ENCODE results near the gene C6orf62.

Gene C6orf62

DNA sequence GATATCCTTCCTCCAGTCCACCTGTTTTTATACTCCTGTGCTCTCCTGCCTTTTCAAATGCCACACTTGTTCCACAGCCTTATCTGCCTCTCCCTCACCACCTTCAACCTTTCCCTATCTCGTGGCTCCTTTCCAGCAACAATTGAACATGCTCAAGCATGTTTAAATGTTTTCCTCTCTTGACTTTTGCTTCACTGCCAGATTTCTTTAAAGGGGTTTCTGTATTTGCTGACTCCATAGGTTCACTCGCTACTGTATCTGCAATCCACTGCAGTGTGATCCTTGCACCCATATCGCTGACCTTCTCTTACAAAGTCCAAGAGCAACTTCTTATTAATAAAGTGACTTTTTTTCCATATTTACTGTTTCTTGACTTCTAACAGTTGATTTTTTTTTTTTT is 44.6 kb upstream of the C6orf62 start:
- DNase-seq (ENCODE audit: low spot score) = no peak
- Histone ChIP-seq H3K4me3 (ENCODE audit: severe bottlenecking) (no peak overlapping the region), H3K36me3 (ENCODE audit: low read depth) (no peaks in the 10 kb centered on the region), H3K27me3 (ENCODE audit: insufficient read depth, poor library complexity, severe bottlenecking) (no peaks in the 10 kb centered on the region), H3K9me3 (ENCODE audit: severe bottlenecking) (no peaks in the 10 kb centered on the region), H3K27ac (ENCODE audit: poor library complexity, severe bottlenecking) (no peak overlapping the region), H3K4me1 (ENCODE audit: insufficient read depth, poor library complexity, severe bottlenecking) (no peaks in the 10 kb centered on the region)
- ATAC-seq (ENCODE audit: low read depth) = no peak
- no peak for TF ChIP-seq CTCF (IDR thresholded peaks at IDR 0.05; ENCODE audit: poor library complexity, severe bottlenecking)

- Histone ChIP-seq H3K36me3 (ENCODE audit: low read depth) (no peaks in the 10 kb centered on the region), H3K4me1 (ENCODE audit: insufficient read depth, poor library complexity, severe bottlenecking) (no peaks in the 10 kb centered on the region), H3K27me3 (ENCODE audit: insufficient read depth, poor library complexity, severe bottlenecking) (no peaks in the 10 kb centered on the region), H3K9me3 (ENCODE audit: severe bottlenecking) (no peaks in the 10 kb centered on the region), H3K4me3 (ENCODE audit: severe bottlenecking) (no peak overlapping the region), H3K27ac (ENCODE audit: poor library complexity, severe bottlenecking) (no peak overlapping the region)
- TF ChIP-seq CTCF (IDR thresholded peaks at IDR 0.05; ENCODE audit: poor library complexity, severe bottlenecking) = no peak
- ATAC-seq (ENCODE audit: low read depth) (no peak), DNase-seq (ENCODE audit: low spot score) (no peak)
These were observed 42.9 kb upstream of the C6orf62 start for GRCh38 chr6:24761851-24762250.

DNA sequence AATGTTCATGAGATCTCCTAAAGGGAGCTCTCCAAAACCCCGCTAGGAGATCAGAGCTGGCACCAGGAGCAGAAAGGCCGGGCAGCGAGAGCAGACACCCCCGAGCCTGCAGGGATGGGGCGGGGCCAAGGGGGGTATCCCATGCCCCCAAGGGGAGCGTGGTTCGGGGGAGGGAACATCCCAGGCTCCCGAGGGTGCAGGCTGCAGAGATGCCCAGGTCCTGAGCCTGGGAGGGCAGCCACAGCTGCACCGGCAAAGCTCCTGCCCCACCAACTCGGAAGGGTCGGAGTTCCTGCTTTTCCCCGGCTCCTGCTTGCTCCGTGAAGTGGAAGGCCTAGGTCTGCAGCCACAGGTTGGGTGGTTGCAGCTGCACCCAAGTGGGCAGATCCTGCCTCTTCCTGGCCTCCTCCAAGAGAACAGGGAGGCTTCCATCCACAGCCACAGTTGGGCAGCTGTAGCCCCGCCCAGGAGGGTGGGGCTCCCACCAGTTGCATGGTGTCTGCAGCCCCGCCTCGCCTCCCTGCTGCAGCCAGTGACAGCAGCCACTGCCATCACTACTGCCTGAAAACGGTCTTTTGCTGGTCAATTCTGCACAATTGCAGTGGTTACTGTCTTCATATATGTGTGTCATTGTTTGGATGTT is 42.4 kb upstream of the C6orf62 start:
- H3K27ac ChIP-seq (ENCODE audit: poor library complexity, severe bottlenecking) = no peak overlapping the region
- no peaks in the 10 kb centered on the region for H3K27me3 ChIP-seq (ENCODE audit: insufficient read depth, poor library complexity, severe bottlenecking)
- H3K4me3 ChIP-seq (ENCODE audit: severe bottlenecking) = no peak overlapping the region
- TF ChIP-seq CTCF (IDR thresholded peaks at IDR 0.05; ENCODE audit: poor library complexity, severe bottlenecking) = no peak
- H3K9me3 ChIP-seq (ENCODE audit: severe bottlenecking) = no peaks in the 10 kb centered on the region
- ATAC-seq (ENCODE audit: low read depth) (0 out of 3 replicates have a peak, but pooled peaks have one; percentile 45), DNase-seq (ENCODE audit: low spot score) (no peak)
- H3K4me1 ChIP-seq (ENCODE audit: insufficient read depth, poor library complexity, severe bottlenecking) = no peaks in the 10 kb centered on the region
- H3K36me3 ChIP-seq (ENCODE audit: low read depth) = no peaks in the 10 kb centered on the region

- H3K27ac ChIP-seq (ENCODE audit: poor library complexity, severe bottlenecking) = no peak overlapping the region
- no peak for ATAC-seq (ENCODE audit: low read depth)
- no peak overlapping the region for H3K4me3 ChIP-seq (ENCODE audit: severe bottlenecking)
- no peaks in the 10 kb centered on the region for H3K4me1 ChIP-seq (ENCODE audit: insufficient read depth, poor library complexity, severe bottlenecking)
- H3K9me3 ChIP-seq (ENCODE audit: severe bottlenecking) = no peaks in the 10 kb centered on the region
- DNase-seq (ENCODE audit: low spot score) = no peak
- no peak for TF ChIP-seq CTCF (IDR thresholded peaks at IDR 0.05; ENCODE audit: poor library complexity, severe bottlenecking)
- no peaks in the 10 kb centered on the region for H3K27me3 ChIP-seq (ENCODE audit: insufficient read depth, poor library complexity, severe bottlenecking)
- no peaks in the 10 kb centered on the region for H3K36me3 ChIP-seq (ENCODE audit: low read depth)
These were observed 41.3 kb upstream of the C6orf62 start for GRCh38 chr6:24760210-24760609.

GRCh38 chr6:24759718-24760117 is 40.8 kb upstream of the C6orf62 start:
- no peaks in the 10 kb centered on the region for H3K4me1 ChIP-seq (ENCODE audit: insufficient read depth, poor library complexity, severe bottlenecking)
- ATAC-seq (ENCODE audit: low read depth) = no peak

More at GRCh38 chr6:24759718-24760117, 40.8 kb upstream of the C6orf62 start:
- Histone ChIP-seq H3K36me3 (ENCODE audit: low read depth) (no peaks in the 10 kb centered on the region), H3K9me3 (ENCODE audit: severe bottlenecking) (no peaks in the 10 kb centered on the region), H3K4me3 (ENCODE audit: severe bottlenecking) (no peak overlapping the region), H3K27me3 (ENCODE audit: insufficient read depth, poor library complexity, severe bottlenecking) (no peaks in the 10 kb centered on the region), H3K27ac (ENCODE audit: poor library complexity, severe bottlenecking) (no peak overlapping the region)
- no peak for DNase-seq (ENCODE audit: low spot score)
- no peak for TF ChIP-seq CTCF (IDR thresholded peaks at IDR 0.05; ENCODE audit: poor library complexity, severe bottlenecking)
